Forelimb muscle (tissue), 1 donor: ENCODE results near the gene KLRC4. TPM values are rescaled to one million over a fixed set of nuclear protein-coding genes. Genes with fewer than 3 reads are reported as not detected.
"Not testable (repeated sequence)": the region's sequence is repeated elsewhere in the genome, so short reads cannot be mapped to it uniquely, and the experiment has no call there.

ENCODE experiments used
- DNase-seq: peaks from one replicate; pipeline ENCODE4 v3.0.0-alpha.2; 2013; ENCODE audit warnings: low read depth
- polyA plus RNA-seq: library from polyadenylated mRNA; unstranded; fragments of 120-200 nt; gene quantifications from one replicate; pipeline ENCODE4 v1.2.1, GENCODE V29; 2013; ENCODE audit not compliant: insufficient read length

KLRC4 gene
- polyA plus RNA-seq, 1 donor: not detected

GRCh38 chr12:10397296-10397695 lies 12.3 kb downstream of the KLRC4 start:
- no peak for DNase-seq

- DNase-seq: not testable (repeated sequence)
These were observed 13.4 kb downstream of the KLRC4 start for GRCh38 chr12:10396176-10396575.

- no peak for DNase-seq
These were observed 14.1 kb downstream of the KLRC4 start for GRCh38 chr12:10395390-10395998.

- DNase-seq: not testable (repeated sequence)
These were observed 14.9 kb downstream of the KLRC4 start for GRCh38 chr12:10394531-10395152.

- DNase-seq: no peak
These were observed 16.3 kb downstream of the KLRC4 start for GRCh38 chr12:10393291-10393690.

GRCh38 chr12:10392394-10392930 lies 17.1 kb downstream of the KLRC4 start:
- no peak for DNase-seq

GRCh38 chr12:10390991-10391390 lies 18.6 kb downstream of the KLRC4 start:
- DNase-seq: not testable (repeated sequence)

GRCh38 chr12:10389904-10390303 lies 19.7 kb downstream of the KLRC4 start, which contains the start of gene KLRK1:
KLRK1 (minus strand) TSS chr12:10390041; CDS start chr12:10388810, 1,231 bp downstream.
- no peak for DNase-seq

GRCh38 chr12:10388624-10389413 lies 20.7 kb downstream of the KLRC4 start:
- no peak for DNase-seq

GRCh38 chr12:10387498-10387897 lies 22.1 kb downstream of the KLRC4 start:
- DNase-seq: not testable (repeated sequence)

- DNase-seq: no peak
These were observed 22.7 kb downstream of the KLRC4 start for GRCh38 chr12:10386857-10387256.

GRCh38 chr12:10385166-10385613 lies 24.4 kb downstream of the KLRC4 start:
- DNase-seq: no peak

- no peak for DNase-seq
These were observed 25.4 kb downstream of the KLRC4 start for GRCh38 chr12:10384191-10384590.

GRCh38 chr12:10381928-10382628 lies 27.5 kb downstream of the KLRC4 start:
- no peak for DNase-seq

- DNase-seq: not testable (repeated sequence)
These were observed 30.8 kb downstream of the KLRC4 start for GRCh38 chr12:10378737-10379136.

- no peak for DNase-seq
These were observed 34.9 kb downstream of the KLRC4 start for GRCh38 chr12:10374624-10375018.

GRCh38 chr12:10372559-10372958 lies 37.0 kb downstream of the KLRC4 start:
- DNase-seq: no peak

GRCh38 chr12:10371893-10372535 lies 37.5 kb downstream of the KLRC4 start:
- not testable (repeated sequence) for DNase-seq

GRCh38 chr12:10369557-10370415 lies 39.8 kb downstream of the KLRC4 start:
- no peak for DNase-seq
